Natural killer cell (primary cell): ENCODE data around the gene PAF1. TPM values are rescaled to one million over a fixed set of nuclear protein-coding genes. Genes with fewer than 3 reads are reported as not detected.

ENCODE experiments used
- ATAC-seq, 3 donors: fragments of 150-1000 bp in 2 of 3; fragments of 200-7000 bp in 1 of 3; cut with Tn5 transposase; 1 replicate in 1 of 3; 2 replicates in 2 of 3; pipeline ENCODE4 v1.10.0; 2021; ENCODE audit warnings: mild to moderate bottlenecking in 2 of 3, moderate library complexity in 2 of 3
- DNase-seq, 2 donors: peaks; one replicate each; pipeline versions ENCODE4 v3.0.0 to v3.0.0-alpha.2; 2013 to 2021; ENCODE audit warnings: mixed read lengths in 1 of 2
- H3K27ac ChIP-seq: one replicate; pipeline ENCODE4 v1.5.1; 2013; ENCODE audit warnings: mild to moderate bottlenecking, low read length
- H3K27me3 ChIP-seq: one replicate; pipeline ENCODE4 v1.6.1; 2013; ENCODE audit warnings: low read length; ENCODE audit not compliant: control insufficient read depth, insufficient read depth
- H3K36me3 ChIP-seq: one replicate; pipeline ENCODE4 v1.6.1; 2013; ENCODE audit warnings: low read length; ENCODE audit not compliant: control insufficient read depth, insufficient read depth
- H3K4me1 ChIP-seq: one replicate; pipeline ENCODE4 v1.6.1; 2013; ENCODE audit warnings: low read length; ENCODE audit not compliant: control insufficient read depth, insufficient read depth
- H3K4me3 ChIP-seq: one replicate; pipeline ENCODE4 v1.5.1; 2013; ENCODE audit warnings: low read length
- H3K9me3 ChIP-seq: one replicate; pipeline ENCODE4 v1.6.1; 2013; ENCODE audit warnings: low read length; ENCODE audit not compliant: control insufficient read depth, insufficient read depth
- H3K27ac Mint-ChIP-seq, 2 donors: one replicate each; pipeline ENCODE4 v1.8.0; 2022; ENCODE audit warnings: mild to moderate bottlenecking in 2 of 2, mixed read lengths in 2 of 2, moderate library complexity in 1 of 2
- H3K27me3 Mint-ChIP-seq, 2 donors: one replicate each; pipeline ENCODE4 v1.8.0; 2022; ENCODE audit warnings: low read depth in 2 of 2, mixed read lengths in 2 of 2
- H3K36me3 Mint-ChIP-seq: one replicate; pipeline ENCODE4 v1.8.0; 2022; ENCODE audit warnings: mixed read lengths
- H3K4me1 Mint-ChIP-seq, 2 donors: one replicate each; pipeline ENCODE4 v1.8.0; 2022; ENCODE audit warnings: mixed read lengths in 2 of 2
- H3K4me3 Mint-ChIP-seq: one replicate; pipeline ENCODE4 v1.8.0; 2022; ENCODE audit warnings: mild to moderate bottlenecking, moderate library complexity, mixed read lengths
- H3K9me3 Mint-ChIP-seq, 2 donors: one replicate each; pipeline ENCODE4 v1.8.0; 2022; ENCODE audit warnings: mixed read lengths in 2 of 2
- CTCF ChIP-seq: fragments of 200-600 bp; IDR thresholded peaks from one replicate; pipeline ENCODE4 v1.8.0; 2022; ENCODE audit warnings: antibody characterized with exemption
- WGBS: methylation state at CpG from one replicate; pipeline ENCODE4 v1.1.7; 2013; ENCODE audit warnings: missing lambda C conversion rate; ENCODE audit not compliant: insufficient coverage; 5-methylcytosine and 5-hydroxymethylcytosine counted together
- intact Hi-C: fragments of 100-400 bp; cut with micrococcal nuclease; formaldehyde crosslinking; loops from one replicate; pipeline ENCODE4 v1.14.2; 2022
- total RNA-seq, 4 donors: library from RNA; stranded (reverse); fragments of 120-200 nt in 1 of 4; gene quantifications; one replicate each; pipeline versions ENCODE4 v1.2.3 to v1.2.4, GENCODE V29; 2013 to 2022

The PAF1 gene
- total RNA-seq, 3 donors from 2014 or later (not counting 1 experiment from before 2014, with no cell fraction given), result 54.3 to 80.9 (median 68.3) TPM

DNA sequence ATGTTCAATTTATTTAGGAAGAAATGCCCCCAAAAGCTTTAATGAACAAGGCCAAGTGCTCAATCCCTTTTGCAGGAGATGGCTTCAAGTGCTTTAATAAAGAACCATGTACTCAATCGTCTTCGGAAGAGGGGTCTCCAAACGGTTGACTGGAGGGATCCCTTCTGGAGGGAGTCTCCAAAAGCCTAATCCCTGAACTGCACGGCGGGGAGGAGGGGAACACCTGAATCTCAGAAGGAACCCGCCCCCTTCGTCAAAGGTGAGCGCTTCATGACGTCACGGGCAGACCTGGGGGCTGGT lies 505 bp downstream of the PAF1 start:
- Mint-ChIP-seq H3K4me1 (peaks cover 16 to 32% of the 10 kb centered on the region in 2 donors), H3K36me3 (no peaks in the 10 kb centered on the region), H3K9me3 (no peaks in the 10 kb centered on the region), H3K27ac (peak overlapping the region; percentile 91 to 98), H3K4me3 (peak overlapping the region; percentile 97), H3K27me3 (no peaks in the 10 kb centered on the region)
- WGBS, result under 1% methylated on average over 10 of the region's 10 CpGs
- intact Hi-C loops, result loop anchor here (2.0 kb wide), 3 partner anchors 46 to 54 kb away; partner anchors contain the start of genes SAMD4B and SUPT5H
- H3K27me3 ChIP-seq, result no peaks in the 10 kb centered on the region
- peak overlapping the region; percentile 98 for H3K27ac ChIP-seq
- H3K36me3 ChIP-seq, result peaks cover 54% of the 10 kb centered on the region
- H3K4me1 ChIP-seq, result peaks cover 25% of the 10 kb centered on the region
- peak in 1 of 2 donors; percentile 93 for DNase-seq
- H3K4me3 ChIP-seq, result peak overlapping the region; percentile 92
- TF ChIP-seq CTCF, result no peak
- H3K9me3 ChIP-seq, result no peaks in the 10 kb centered on the region
- ATAC-seq, result no peak

GRCh38 chr19:39389631-39390414 lies 1.1 kb downstream of the PAF1 start:
- H3K4me1 ChIP-seq, result peaks cover 25% of the 10 kb centered on the region
- no peak for TF ChIP-seq CTCF
- Mint-ChIP-seq H3K27me3 (no peaks in the 10 kb centered on the region), H3K9me3 (no peaks in the 10 kb centered on the region), H3K4me3 (peak overlapping the region; percentile 97), H3K4me1 (peaks cover 16 to 37% of the 10 kb centered on the region in 2 donors), H3K36me3 (no peaks in the 10 kb centered on the region), H3K27ac (peak overlapping the region; percentile 91 to 98)
- no peaks in the 10 kb centered on the region for H3K9me3 ChIP-seq
- peaks cover 51% of the 10 kb centered on the region for H3K36me3 ChIP-seq
- intact Hi-C loops, result loop anchor here (2.0 kb wide), 3 partner anchors 47 to 55 kb away; partner anchors contain the start of genes SAMD4B and SUPT5H
- no peak for DNase-seq
- peak overlapping the region; percentile 98 for H3K27ac ChIP-seq
- H3K27me3 ChIP-seq, result no peaks in the 10 kb centered on the region
- no peak for ATAC-seq
- WGBS, result 85% methylated on average over 11 of the region's 13 CpGs
- peak overlapping the region; percentile 92 for H3K4me3 ChIP-seq

- Histone ChIP-seq H3K4me1 (peaks cover 25% of the 10 kb centered on the region), H3K36me3 (peaks cover 53% of the 10 kb centered on the region), H3K27ac (no peak overlapping the region), H3K4me3 (no peak overlapping the region), H3K9me3 (no peaks in the 10 kb centered on the region), H3K27me3 (no peaks in the 10 kb centered on the region)
- ATAC-seq (no peak), DNase-seq (no peak)
- Mint-ChIP-seq H3K4me3 (no peak overlapping the region), H3K4me1 (peaks cover 16 to 37% of the 10 kb centered on the region in 2 donors), H3K27ac (peak overlapping the region; percentile 39 to 91), H3K27me3 (no peaks in the 10 kb centered on the region), H3K9me3 (no peaks in the 10 kb centered on the region), H3K36me3 (no peaks in the 10 kb centered on the region)
- WGBS, result 94% methylated on average over 5 of the region's 5 CpGs
- no peak for TF ChIP-seq CTCF
- intact Hi-C loops, result no loop called here
Measured at GRCh38 chr19:39388657-39389056, 2.2 kb downstream of the PAF1 start.
